ENCODE results near the gene PEX6. TPM values are rescaled to one million over a fixed set of nuclear protein-coding genes. Genes with fewer than 3 reads are reported as not detected.
A peak's percentile ranks its signal among the peaks of the same experiment; 100 is the strongest.

PEX6 gene
- total and polyA plus RNA-seq, 2 of the 13 experiments (the other 11 are each of a cell fraction or from before 2014, with no cell fraction given): 5.1 to 6.7 TPM

- TF ChIP-seq ZNF646 (CRISPR knock-in tag; IDR thresholded peaks at IDR 0.05): no peak
- no peak for TF ChIP-seq POGZ (CRISPR knock-in tag; IDR thresholded peaks at IDR 0.05)
- peak; percentile 96 for TF ChIP-seq ZBTB33 (CRISPR knock-in tag; IDR thresholded peaks at IDR 0.05)
- 0 out of 2 replicates have a peak, but pooled peaks have one; percentile 28 for TF ChIP-seq ZNF331 (CRISPR knock-in tag; IDR thresholded peaks at IDR 0.05)
- TF ChIP-seq KAT2B (IDR thresholded peaks at IDR 0.05; ENCODE audit: borderline replicate concordance, low read depth, low read length): no peak
- TF ChIP-seq PCBP2 (optimal IDR thresholded peaks at IDR 0.05; ENCODE audit: low read depth, low read length, poor library complexity, severe bottlenecking): no peak
- no peak for TF ChIP-seq ZNF615 (CRISPR knock-in tag; IDR thresholded peaks at IDR 0.05; ENCODE audit: borderline replicate concordance)
- TF ChIP-seq HOXA3 (CRISPR knock-in tag; IDR thresholded peaks at IDR 0.05): peak; percentile 24; the same call in 1 of the 2 replicates
- TF ChIP-seq ZNF614 (CRISPR knock-in tag; IDR thresholded peaks at IDR 0.05; ENCODE audit: borderline replicate concordance): no peak
- TF ChIP-seq ZBTB39 (CRISPR knock-in tag; IDR thresholded peaks at IDR 0.05): no peak
- 0 out of 2 replicates have a peak, but pooled peaks have one; percentile 45 for TF ChIP-seq IRF2 (CRISPR knock-in tag; IDR thresholded peaks at IDR 0.05)
- peak; percentile 89 for TF ChIP-seq NCOR1 (IDR thresholded peaks at IDR 0.05; ENCODE audit: borderline replicate concordance, low read length)
- no peak for TF ChIP-seq HOMEZ (CRISPR knock-in tag; IDR thresholded peaks at IDR 0.05; ENCODE audit: low read depth)
- no peak for TF ChIP-seq ZNF761 (CRISPR knock-in tag; conservative IDR thresholded peaks at IDR 0.05)
- no peak for TF ChIP-seq PPARG (CRISPR knock-in tag; conservative IDR thresholded peaks at IDR 0.05)
- no peak for TF ChIP-seq TEF (CRISPR knock-in tag; IDR thresholded peaks at IDR 0.05)
- TF ChIP-seq FOXP1 (IDR thresholded peaks at IDR 0.05): no peak
- TF ChIP-seq FOXP1 (CRISPR knock-in tag; IDR thresholded peaks at IDR 0.05): peak; percentile 47; the same call in 1 of the 2 replicates
- TF ChIP-seq ZSCAN21 (CRISPR knock-in tag; IDR thresholded peaks at IDR 0.05; ENCODE audit: borderline replicate concordance): no peak
Observed at GRCh38 chr6:42969934-42970333, 9.0 kb downstream of the PEX6 start (continued).

Data from HepG2 (cell line).